ENCODE data around the gene R3HDML.

- TF ChIP-seq, protein P1, sequence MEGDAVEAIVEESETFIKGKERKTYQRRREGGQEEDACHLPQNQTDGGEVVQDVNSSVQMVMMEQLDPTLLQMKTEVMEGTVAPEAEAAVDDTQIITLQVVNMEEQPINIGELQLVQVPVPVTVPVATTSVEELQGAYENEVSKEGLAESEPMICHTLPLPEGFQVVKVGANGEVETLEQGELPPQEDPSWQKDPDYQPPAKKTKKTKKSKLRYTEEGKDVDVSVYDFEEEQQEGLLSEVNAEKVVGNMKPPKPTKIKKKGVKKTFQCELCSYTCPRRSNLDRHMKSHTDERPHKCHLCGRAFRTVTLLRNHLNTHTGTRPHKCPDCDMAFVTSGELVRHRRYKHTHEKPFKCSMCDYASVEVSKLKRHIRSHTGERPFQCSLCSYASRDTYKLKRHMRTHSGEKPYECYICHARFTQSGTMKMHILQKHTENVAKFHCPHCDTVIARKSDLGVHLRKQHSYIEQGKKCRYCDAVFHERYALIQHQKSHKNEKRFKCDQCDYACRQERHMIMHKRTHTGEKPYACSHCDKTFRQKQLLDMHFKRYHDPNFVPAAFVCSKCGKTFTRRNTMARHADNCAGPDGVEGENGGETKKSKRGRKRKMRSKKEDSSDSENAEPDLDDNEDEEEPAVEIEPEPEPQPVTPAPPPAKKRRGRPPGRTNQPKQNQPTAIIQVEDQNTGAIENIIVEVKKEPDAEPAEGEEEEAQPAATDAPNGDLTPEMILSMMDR (IDR thresholded peaks at IDR 0.05; ENCODE audit: low read length), result no peak
- no peak for TF ChIP-seq EZH2 (IDR thresholded peaks at IDR 0.05; ENCODE audit: borderline replicate concordance, low read length)
These were observed 25.7 kb downstream of the R3HDML start for GRCh38 chr20:44362466-44362940.
